NCI-H2227 (cell line): ENCODE data around the gene DOCK8.
"Not testable (repeated sequence)": the region's sequence is repeated elsewhere in the genome, so short reads cannot be mapped to it uniquely, and the experiment has no call there.

Source experiments
- DNase-seq: peaks from one replicate; lab custom pipeline; 2025; ENCODE audit not compliant: unreplicated experiment; lab: John Stamatoyannopoulos, UW

The DOCK8 gene

GRCh38 chr9:214648-215493 lies at the start of gene DOCK8:
DOCK8 (plus strand) TSS chr9:214865; CDS start chr9:214977, 112 bp downstream.
- DNase-seq, result peak; percentile 12

DNA sequence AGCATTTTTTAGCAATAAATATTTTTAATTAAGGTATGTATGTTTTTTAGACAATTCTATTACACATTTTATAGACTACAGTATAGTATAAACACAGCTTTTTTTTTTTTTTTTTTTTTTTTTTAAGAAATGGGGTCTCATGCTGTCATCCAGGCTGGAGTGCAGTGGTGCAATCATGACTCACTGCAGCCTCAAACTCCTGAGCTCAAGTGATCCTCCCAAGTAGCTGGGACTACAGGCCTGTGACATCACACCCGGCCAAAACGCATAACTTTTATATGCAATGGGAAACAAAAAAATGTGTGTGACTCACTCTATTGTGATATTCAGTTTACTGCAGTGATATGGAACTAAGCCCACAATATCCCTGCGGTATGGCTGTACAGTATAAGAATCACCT lies 44.9 kb upstream of the DOCK8 start:
- not testable (repeated sequence) for DNase-seq

- not testable (repeated sequence) for DNase-seq
These were observed 36.4 kb upstream of the DOCK8 start for GRCh38 chr9:178140-178825.

GRCh38 chr9:178970-179383 lies 35.7 kb upstream of the DOCK8 start, which contains the start of gene ZNG1A:
ZNG1A (minus strand) TSS chr9:179056; CDS start chr9:178969, 87 bp downstream.
- DNase-seq, result peak; percentile 78

GRCh38 chr9:199601-200000 lies 15.1 kb upstream of the DOCK8 start:
- not testable (repeated sequence) for DNase-seq

DNA sequence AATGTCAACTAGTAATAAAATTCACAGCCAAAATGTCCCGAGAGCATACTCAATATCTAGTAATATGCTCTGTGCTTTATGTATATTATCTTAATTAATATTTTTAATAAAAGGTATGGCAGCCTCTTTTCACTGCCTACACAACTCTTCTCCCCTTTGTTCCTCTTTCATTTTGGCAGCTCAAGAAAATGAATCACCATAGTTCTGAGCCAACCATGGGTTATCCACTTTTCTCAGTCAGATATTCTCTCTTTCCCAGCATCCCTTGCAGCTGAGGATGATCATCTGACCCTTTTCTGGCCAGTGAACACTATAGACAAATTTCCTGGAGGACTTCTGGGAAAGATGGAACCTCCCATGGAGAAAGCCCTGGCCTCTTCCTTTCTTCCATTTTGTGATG lies 8.2 kb upstream of the DOCK8 start:
- DNase-seq, result no peak

GRCh38 chr9:209143-209758 lies 5.4 kb upstream of the DOCK8 start:
- DNase-seq, result no peak

GRCh38 chr9:211036-211435 lies 3.6 kb upstream of the DOCK8 start:
- DNase-seq, result no peak

GRCh38 chr9:211557-211956 lies 3.1 kb upstream of the DOCK8 start:
- DNase-seq, result no peak

GRCh38 chr9:212297-212696 lies 2.4 kb upstream of the DOCK8 start:
- no peak for DNase-seq

- DNase-seq, result not testable (repeated sequence)
These were observed 764 bp upstream of the DOCK8 start for GRCh38 chr9:213901-214300.

GRCh38 chr9:214351-214647 lies 366 bp upstream of the DOCK8 start:
- no peak for DNase-seq

- no peak for DNase-seq
These were observed 1.0 kb downstream of the DOCK8 start for GRCh38 chr9:215631-216155.

- DNase-seq, result no peak
These were observed 2.2 kb downstream of the DOCK8 start for GRCh38 chr9:216866-217265.

GRCh38 chr9:217950-218349 lies 3.3 kb downstream of the DOCK8 start:
- DNase-seq, result no peak

- DNase-seq, result not testable (repeated sequence)
These were observed 4.4 kb downstream of the DOCK8 start for GRCh38 chr9:219036-219435.

GRCh38 chr9:219670-220365 lies 5.2 kb downstream of the DOCK8 start:
- no peak for DNase-seq

- no peak for DNase-seq
These were observed 7.5 kb downstream of the DOCK8 start for GRCh38 chr9:221989-222776.

DNA sequence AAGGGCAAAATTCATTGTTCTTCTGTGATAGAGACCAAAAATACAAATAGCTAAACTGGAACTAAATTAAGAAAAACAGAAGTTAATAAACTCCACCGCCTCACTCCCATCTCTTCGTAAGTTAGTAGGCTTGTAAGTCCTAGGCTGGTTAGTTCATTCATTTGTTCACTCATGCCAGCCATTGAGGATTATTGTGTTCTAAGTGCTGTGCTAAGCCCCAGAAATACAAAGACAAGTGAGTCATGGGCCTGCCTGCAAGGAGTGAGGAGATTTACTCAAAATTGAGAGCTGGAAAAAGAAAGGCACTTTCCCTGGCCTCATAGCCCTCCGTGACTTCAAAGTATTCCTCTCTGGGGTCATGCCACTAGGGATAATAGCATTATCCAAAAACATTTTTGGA lies 8.5 kb downstream of the DOCK8 start:
- no peak for DNase-seq

DNA sequence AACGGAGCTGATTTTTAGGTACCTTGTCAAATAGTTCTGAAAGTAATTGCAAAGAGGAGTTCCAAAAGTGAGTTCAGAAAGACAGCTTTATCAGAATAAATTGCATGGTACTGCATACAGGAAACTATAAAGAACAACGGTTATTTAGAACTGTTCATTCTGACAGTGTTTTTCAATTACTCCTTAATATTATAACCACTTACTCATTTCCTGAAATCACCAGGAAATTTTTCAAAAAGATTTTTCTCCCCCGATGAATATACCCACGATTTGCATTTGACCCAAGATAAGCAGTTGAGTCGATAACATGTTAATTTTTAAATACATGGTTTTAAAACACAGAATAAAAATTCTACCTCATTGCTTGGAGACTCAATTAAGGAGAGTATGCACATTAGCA lies 9.4 kb downstream of the DOCK8 start:
- no peak for DNase-seq
